OCI-LY1 (cell line): ENCODE results near the gene RASD2.

Experiments
- EZH2 ChIP-seq: fragments of 200-600 bp; sonication (generic), shearing (Covaris generic); IDR thresholded peaks from 2 replicates; pipeline ENCODE4 v1.8.0; 2017; ENCODE audit warnings: borderline replicate concordance, mixed run types, mild to moderate bottlenecking, antibody characterized with exemption, low read length, moderate library complexity, mixed read lengths
- TF ChIP-seq, protein P1 (sequence below): fragments of 200-600 bp; sonication (generic), shearing (Covaris generic); IDR thresholded peaks from 2 replicates; pipeline ENCODE4 v1.5.1; 2017; ENCODE audit warnings: mild to moderate bottlenecking, antibody characterized with exemption, low read length, moderate library complexity, mixed read lengths

- TF ChIP-seq, protein P1, sequence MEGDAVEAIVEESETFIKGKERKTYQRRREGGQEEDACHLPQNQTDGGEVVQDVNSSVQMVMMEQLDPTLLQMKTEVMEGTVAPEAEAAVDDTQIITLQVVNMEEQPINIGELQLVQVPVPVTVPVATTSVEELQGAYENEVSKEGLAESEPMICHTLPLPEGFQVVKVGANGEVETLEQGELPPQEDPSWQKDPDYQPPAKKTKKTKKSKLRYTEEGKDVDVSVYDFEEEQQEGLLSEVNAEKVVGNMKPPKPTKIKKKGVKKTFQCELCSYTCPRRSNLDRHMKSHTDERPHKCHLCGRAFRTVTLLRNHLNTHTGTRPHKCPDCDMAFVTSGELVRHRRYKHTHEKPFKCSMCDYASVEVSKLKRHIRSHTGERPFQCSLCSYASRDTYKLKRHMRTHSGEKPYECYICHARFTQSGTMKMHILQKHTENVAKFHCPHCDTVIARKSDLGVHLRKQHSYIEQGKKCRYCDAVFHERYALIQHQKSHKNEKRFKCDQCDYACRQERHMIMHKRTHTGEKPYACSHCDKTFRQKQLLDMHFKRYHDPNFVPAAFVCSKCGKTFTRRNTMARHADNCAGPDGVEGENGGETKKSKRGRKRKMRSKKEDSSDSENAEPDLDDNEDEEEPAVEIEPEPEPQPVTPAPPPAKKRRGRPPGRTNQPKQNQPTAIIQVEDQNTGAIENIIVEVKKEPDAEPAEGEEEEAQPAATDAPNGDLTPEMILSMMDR: no peak
- no peak for TF ChIP-seq EZH2
These were observed 26.3 kb upstream of the RASD2 start for GRCh38 chr22:35514366-35514765.
